SW 1271 (cell line): ENCODE data around the gene INO80C.

Experiments used
- DNase-seq, 2 experiments: peaks; one replicate each; lab custom pipeline; 2025; lab: John Stamatoyannopoulos, UW

The INO80C gene

GRCh38 chr18:35426786-35427185 lies 71.0 kb downstream of the INO80C start:
- DNase-seq = no peak

- DNase-seq = no peak
These were observed 73.4 kb downstream of the INO80C start for GRCh38 chr18:35424356-35424755.

- DNase-seq = no peak
These were observed 75.5 kb downstream of the INO80C start for GRCh38 chr18:35422237-35422636.

GRCh38 chr18:35418610-35419009 lies 79.2 kb downstream of the INO80C start:
- DNase-seq = no peak
